Lower lobe of right lung (tissue), 2 donors: ENCODE results near the gene USP24. TPM values are rescaled to one million over a fixed set of nuclear protein-coding genes. Genes with fewer than 3 reads are reported as not detected.

Experiments
- ATAC-seq, 2 donors: fragments of 200-7000 bp; cut with Tn5 transposase; one replicate each; pipeline ENCODE4 v1.9.1; 2020 to 2022; ENCODE audit warnings: mild to moderate bottlenecking in 2 of 2, moderate library complexity in 2 of 2
- DNase-seq: peaks from one replicate; pipeline ENCODE4 v3.0.0-alpha.2; 2020
- H3K27ac ChIP-seq: fragments of 200-600 bp; one replicate; pipeline ENCODE4 v1.8.0; 2022
- H3K27me3 ChIP-seq: fragments of 200-600 bp; one replicate; pipeline ENCODE4 v1.8.0; 2022; ENCODE audit warnings: low read depth
- H3K36me3 ChIP-seq: fragments of 200-600 bp; one replicate; pipeline ENCODE4 v1.8.0; 2022; ENCODE audit warnings: mild to moderate bottlenecking
- H3K4me1 ChIP-seq: fragments of 200-600 bp; one replicate; pipeline ENCODE4 v1.8.0; 2022
- H3K4me3 ChIP-seq: fragments of 200-600 bp; one replicate; pipeline ENCODE4 v1.8.0; 2022; ENCODE audit warnings: mild to moderate bottlenecking
- H3K9me3 ChIP-seq: fragments of 200-600 bp; one replicate; pipeline ENCODE4 v1.8.0; 2022
- intact Hi-C: fragments of 100-400 bp; cut with DNase I; formaldehyde crosslinking; loops from one replicate; pipeline ENCODE4 v1.11.0; 2022
- total RNA-seq: library from RNA; stranded (reverse); fragmentation: NEBNext Ultra II Directional; extraction: Animal tissue kit (Norgen Biotek cat#: 25700); gene quantifications from one replicate; pipeline ENCODE4 v1.2.1, GENCODE V29; 2021
- TF ChIP-seq, protein P1 (sequence below): fragments of 200-600 bp; IDR thresholded peaks from one replicate; pipeline ENCODE4 v1.8.0; 2022; ENCODE audit warnings: antibody characterized with exemption, mild to moderate bottlenecking
- donor health status: DM: no; HTN: yes; CAD: no; lungs with severe emphysema.

The USP24 gene
- total RNA-seq, 1 donor from 2014 or later, result 37.6 TPM

- H3K9me3 ChIP-seq, result no peaks in the 10 kb centered on the region
- peaks cover 87% of the 10 kb centered on the region for H3K36me3 ChIP-seq
- H3K27ac ChIP-seq, result no peak overlapping the region
- H3K4me1 ChIP-seq, result peaks cover 4% of the 10 kb centered on the region
- no peak overlapping the region for H3K4me3 ChIP-seq
- intact Hi-C loops, result no loop called here
- ATAC-seq, result no peak
- DNase-seq, result no peak
- TF ChIP-seq, protein P1, sequence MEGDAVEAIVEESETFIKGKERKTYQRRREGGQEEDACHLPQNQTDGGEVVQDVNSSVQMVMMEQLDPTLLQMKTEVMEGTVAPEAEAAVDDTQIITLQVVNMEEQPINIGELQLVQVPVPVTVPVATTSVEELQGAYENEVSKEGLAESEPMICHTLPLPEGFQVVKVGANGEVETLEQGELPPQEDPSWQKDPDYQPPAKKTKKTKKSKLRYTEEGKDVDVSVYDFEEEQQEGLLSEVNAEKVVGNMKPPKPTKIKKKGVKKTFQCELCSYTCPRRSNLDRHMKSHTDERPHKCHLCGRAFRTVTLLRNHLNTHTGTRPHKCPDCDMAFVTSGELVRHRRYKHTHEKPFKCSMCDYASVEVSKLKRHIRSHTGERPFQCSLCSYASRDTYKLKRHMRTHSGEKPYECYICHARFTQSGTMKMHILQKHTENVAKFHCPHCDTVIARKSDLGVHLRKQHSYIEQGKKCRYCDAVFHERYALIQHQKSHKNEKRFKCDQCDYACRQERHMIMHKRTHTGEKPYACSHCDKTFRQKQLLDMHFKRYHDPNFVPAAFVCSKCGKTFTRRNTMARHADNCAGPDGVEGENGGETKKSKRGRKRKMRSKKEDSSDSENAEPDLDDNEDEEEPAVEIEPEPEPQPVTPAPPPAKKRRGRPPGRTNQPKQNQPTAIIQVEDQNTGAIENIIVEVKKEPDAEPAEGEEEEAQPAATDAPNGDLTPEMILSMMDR, result no peak
- H3K27me3 ChIP-seq, result no peaks in the 10 kb centered on the region
Measured at GRCh38 chr1:55156608-55157007, 58.6 kb downstream of the USP24 start.

DNA sequence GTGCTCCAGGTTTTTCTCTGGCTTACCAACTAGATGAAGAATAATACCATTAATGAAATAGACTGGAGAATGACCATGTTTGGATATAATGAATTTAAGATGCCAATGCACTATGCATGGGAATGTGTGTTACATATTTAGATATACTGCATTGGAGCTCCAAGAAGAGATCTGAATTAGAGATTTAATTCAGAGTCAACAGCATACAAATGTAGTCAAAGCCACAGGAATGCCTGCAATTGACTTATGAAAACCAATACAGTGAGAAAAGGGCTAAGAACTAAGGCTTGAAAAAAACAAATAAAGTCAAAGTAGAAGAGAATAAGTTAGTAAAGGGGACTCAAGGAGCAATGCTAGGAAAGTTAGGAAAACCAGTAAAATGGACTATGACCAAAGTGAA lies 59.1 kb downstream of the USP24 start:
- no peak overlapping the region for H3K4me3 ChIP-seq
- TF ChIP-seq, protein P1, result no peak
- no peaks in the 10 kb centered on the region for H3K9me3 ChIP-seq
- H3K27ac ChIP-seq, result no peak overlapping the region
- no peak for DNase-seq
- peaks cover 6% of the 10 kb centered on the region for H3K4me1 ChIP-seq
- ATAC-seq, result no peak
- H3K36me3 ChIP-seq, result peaks cover 82% of the 10 kb centered on the region
- intact Hi-C loops, result no loop called here
- H3K27me3 ChIP-seq, result no peaks in the 10 kb centered on the region

GRCh38 chr1:55155522-55155921 lies 59.6 kb downstream of the USP24 start:
- DNase-seq, result peak; percentile 44
- TF ChIP-seq, protein P1, result no peak
- H3K9me3 ChIP-seq, result no peaks in the 10 kb centered on the region
- no peaks in the 10 kb centered on the region for H3K27me3 ChIP-seq
- intact Hi-C loops, result no loop called here
- ATAC-seq, result peak in 1 of 2 donors; percentile 45
- H3K36me3 ChIP-seq, result peaks cover 77% of the 10 kb centered on the region
- peaks cover 6% of the 10 kb centered on the region for H3K4me1 ChIP-seq
- no peak overlapping the region for H3K27ac ChIP-seq
- H3K4me3 ChIP-seq, result no peak overlapping the region

DNA sequence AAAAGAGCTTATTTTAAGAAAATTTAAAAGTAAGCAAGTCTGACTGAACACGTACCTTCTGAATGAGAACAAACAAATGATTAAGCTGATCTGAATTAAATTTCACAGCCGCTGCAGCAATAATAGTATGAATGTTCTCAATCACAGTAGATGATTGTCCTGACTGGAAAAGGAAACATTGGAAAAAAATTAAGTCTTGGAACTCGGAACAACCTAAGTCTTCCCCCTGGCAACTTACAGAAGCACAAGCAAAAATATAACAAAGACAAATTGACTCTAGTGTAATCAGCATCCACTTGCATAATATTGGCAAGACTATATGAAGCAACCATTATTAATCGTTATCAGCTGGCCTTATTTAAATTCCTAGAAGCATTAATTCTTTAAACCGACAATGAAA lies 60.5 kb downstream of the USP24 start:
- TF ChIP-seq, protein P1, result no peak
- no peak overlapping the region for H3K4me3 ChIP-seq
- H3K4me1 ChIP-seq, result peaks cover 6% of the 10 kb centered on the region
- ATAC-seq (no peak), DNase-seq (no peak)
- peaks cover 73% of the 10 kb centered on the region for H3K36me3 ChIP-seq
- no peaks in the 10 kb centered on the region for H3K27me3 ChIP-seq
- no peaks in the 10 kb centered on the region for H3K9me3 ChIP-seq
- no peak overlapping the region for H3K27ac ChIP-seq
- intact Hi-C loops, result no loop called here

- intact Hi-C loops, result no loop called here
- Histone ChIP-seq H3K9me3 (no peaks in the 10 kb centered on the region), H3K27ac (no peak overlapping the region), H3K36me3 (peaks cover 71% of the 10 kb centered on the region), H3K27me3 (no peaks in the 10 kb centered on the region), H3K4me3 (no peak overlapping the region), H3K4me1 (peaks cover 6% of the 10 kb centered on the region)
- TF ChIP-seq, protein P1, result no peak
- ATAC-seq, result no peak
- no peak for DNase-seq
Measured at GRCh38 chr1:55153031-55153430, 62.1 kb downstream of the USP24 start.
